ENCODE measurements around the gene NKX3-2.

The NKX3-2 gene

GRCh38 chr4:13496605-13497004, 47.7 kb downstream of the NKX3-2 start:
- DNase-seq: peak in 1 of 2 experiments; percentile 35

DNA sequence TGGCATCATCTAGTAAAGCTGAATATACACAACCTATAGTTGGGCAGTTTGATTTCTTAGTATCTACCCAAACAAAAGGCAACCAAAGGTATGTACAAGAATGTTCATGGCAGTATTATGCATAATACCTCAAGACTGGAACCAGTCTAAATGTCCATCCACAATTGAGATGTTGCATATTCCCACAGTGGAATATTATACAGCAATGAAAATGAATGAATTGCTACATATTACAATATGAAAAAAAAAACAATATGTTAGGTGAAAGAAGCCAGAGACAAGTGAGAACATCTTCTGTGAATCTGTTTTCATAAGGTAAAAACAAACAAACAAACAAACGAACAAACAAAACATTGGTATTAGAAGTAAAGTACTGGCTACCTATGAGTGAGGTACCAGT, 48.6 kb downstream of the NKX3-2 start:
- no peak for DNase-seq

DNA sequence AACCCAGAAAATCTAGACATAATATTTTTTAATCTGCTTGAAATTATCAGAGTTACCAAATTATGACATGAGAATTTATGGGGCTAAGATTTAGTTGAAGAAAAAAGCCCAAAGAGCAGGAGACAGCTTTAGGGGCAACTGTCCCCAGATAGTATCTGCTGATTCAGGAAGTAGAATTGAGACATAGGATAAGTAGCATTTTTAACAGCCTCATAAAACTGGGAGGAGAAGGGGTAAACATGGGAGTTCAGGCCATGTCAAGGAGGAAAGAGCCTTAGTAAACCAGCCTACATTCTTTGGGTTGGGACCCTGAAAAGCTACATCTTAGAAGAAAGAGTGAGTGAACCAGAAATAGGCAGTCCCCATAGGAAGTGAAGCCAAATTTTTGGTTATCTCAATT, 50.5 kb downstream of the NKX3-2 start:
- no peak for DNase-seq

DNA sequence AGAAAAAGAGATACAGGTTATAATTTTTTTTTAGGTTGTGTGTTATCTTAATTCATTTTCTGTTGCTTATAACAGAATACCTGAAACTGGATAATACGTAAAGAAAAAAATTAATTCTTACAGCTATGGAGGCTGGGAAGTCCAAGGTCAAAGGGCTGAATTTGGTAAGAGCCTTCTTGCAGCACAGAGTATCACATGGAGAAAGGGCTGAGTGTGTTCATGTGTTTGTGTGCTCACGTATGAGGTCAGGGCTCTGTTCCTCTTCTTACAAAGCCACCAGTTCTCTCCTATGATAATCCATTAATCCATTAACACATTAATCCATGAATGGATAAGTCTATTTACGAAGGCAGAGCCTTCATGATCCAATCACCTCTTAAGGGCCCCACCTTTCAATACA, 51.6 kb downstream of the NKX3-2 start:
- peak; percentile 49 to 81 for DNase-seq

Data from NCI-H524 (cell line).